OCI-M2 (cell line): ENCODE results near the gene GLT6D1.

Experiments
- DNase-seq: peaks from one replicate; lab custom pipeline; 2025; ENCODE audit not compliant: unreplicated experiment; lab: John Stamatoyannopoulos, UW

GLT6D1 gene

DNA sequence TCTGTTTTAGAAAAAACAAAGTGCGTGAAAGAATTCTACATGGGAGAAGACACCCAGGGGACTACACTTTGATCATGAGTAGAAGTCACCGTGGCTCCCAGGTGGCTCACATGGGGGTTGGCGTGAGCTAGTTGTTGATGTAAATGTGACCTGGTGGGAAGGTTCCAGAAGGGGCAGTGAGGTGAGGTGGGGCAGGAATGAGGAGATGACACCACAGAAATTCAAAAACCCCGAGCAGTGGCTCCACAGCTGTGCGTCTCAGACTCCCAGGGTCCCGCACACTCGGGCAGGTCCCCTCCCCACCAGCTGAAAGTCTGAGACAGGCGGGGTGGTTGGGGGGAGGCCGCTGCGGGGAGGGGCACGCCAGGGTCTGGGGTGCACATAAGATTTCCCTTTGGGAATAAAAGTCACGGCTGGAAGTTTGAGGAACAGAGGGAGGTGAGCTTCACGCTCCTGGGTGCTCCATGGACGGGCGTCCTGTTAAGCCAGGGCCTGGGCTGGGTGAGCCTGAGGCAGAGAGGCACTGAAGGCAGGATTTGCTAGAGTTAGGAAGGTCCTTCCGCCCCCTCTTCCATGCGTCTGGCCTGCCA is 29.9 kb downstream of the GLT6D1 start:
- DNase-seq = no peak

DNA sequence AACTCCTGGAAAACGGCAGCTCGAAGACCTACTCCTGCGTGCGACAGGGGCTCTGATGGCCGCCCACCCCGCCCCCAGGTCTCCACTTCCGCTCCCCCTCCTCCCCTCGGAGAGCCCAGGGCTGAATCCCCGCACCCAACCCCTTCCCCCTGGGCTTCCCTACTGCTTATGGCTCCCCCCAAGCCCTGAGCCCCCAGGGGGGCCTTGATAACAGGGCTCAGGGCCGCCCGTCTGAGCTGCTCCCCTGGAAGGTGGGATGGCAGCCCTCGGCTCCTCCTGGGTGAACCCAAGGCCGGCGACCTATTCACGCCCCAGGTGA is 30.4 kb downstream of the GLT6D1 start:
- DNase-seq = no peak

DNA sequence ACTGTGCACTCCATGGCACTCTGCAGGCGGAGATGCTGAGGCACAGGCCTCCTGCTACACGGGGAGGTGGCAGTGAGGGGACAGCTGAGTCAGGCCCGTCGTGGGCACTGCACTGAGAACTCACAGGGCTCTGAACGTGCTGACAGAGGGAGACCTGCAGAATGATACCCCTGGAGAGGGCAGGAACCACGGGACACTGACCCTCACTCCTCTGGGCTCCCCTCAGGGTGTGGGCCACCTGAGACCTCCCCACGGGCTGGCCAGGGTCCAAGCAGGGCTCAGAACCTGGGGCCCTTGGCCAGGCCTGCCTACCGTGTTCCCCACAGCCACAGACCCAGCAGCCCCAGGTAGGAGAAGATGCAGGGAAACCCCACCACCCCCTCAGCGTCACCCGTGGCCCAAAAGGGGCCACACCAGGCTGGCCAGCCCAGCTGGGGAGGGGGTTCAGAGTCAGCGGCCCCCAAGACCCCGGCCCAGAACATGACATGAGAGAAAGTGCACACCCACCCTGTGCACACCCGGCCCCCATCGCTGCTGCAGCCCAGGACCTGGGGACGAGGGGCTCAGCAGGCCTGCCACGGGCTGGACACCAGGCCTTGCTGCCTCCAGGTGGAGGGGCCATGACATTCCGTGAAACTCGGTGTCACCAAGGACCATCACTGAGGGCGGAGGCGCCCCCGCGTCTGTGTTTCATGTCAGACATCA is 30.9 kb downstream of the GLT6D1 start:
- DNase-seq = no peak

DNA sequence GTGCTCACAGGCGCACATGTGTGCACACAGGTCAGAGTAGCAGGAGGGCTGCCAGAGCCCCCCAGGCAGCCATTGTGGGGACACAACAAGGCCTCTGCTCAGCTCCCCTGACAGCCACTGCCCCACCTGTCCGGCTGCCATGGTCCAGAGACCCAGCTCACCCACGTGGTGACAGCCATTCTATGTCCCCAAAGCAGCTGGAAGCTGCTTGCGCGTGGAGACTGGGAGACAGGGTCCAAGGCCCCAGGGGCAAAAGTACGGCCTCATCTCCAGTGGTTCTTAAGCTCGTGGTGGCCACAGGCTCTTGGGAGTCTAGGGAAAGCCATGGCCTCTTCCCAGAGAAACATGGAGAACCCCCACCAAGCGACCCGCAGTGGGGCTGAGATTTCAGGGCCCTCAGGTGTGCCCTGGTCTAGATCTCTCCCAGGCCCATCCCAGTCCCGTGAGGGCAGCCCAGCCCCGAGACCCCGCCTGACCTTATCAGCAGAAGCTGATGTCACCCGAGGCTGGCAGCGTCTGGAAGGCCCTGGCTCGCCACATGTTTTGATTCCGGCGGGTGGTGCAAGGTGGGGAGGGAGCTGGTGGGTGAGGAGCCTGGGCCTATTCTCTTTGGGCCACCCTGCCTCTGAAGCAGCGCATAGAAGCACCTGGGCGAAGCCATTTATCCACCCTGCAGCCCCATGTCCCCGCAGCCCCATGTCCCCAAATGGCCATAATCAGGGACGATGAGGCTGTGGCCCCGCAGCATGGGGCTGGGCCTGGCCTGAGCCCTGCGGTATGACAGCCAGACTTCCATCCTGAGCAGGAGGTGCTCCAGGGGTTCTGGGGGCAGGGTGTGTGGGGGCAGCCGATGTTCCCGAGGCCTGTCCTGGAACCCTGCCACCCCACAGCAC is 31.7 kb downstream of the GLT6D1 start:
- no peak for DNase-seq

DNA sequence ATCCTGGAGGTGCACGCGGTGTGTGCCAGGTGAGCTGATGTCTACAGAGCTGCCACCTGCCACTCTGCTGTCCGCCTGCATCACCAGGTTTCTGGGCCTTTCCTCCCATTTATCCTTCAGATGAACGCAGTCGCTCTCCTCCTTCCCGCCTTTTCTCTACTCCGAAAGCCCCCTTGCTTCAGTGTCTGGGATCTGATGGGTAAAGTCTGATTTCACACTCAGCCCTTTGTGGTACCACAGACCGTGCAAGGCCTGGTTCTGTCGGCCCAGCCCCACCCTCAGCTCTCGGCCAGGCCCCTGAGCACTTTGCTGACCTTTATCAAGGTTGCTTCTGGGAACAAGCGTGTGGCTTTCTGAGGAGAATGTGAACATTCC is 32.5 kb downstream of the GLT6D1 start:
- no peak for DNase-seq

DNA sequence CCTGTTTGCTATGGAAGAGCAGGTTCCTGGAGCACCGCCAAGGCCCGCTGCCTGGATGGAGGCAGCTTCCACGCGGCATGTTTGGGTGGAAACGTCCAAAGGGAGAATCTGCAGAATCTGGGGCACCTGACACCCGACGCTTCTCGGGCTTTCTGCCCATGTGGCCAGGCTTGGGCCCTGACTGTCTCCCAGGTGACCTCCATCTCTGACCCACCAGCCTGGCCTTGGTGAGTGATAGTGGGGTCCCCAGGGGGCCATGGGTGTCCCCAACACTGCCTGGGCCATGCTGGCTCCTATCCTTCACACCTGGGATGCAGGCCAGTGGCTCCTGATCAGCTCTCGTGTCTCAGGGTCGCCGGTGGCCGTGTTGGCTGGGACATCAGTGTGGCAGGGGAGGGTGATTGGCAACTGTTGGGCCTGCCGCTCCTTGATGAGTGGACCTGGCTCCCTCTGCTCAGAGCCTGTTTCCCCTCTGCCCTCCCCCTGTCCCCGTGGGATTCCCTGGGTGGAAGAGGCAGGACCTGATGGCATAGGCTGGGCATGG is 34.0 kb downstream of the GLT6D1 start:
- no peak for DNase-seq

DNA sequence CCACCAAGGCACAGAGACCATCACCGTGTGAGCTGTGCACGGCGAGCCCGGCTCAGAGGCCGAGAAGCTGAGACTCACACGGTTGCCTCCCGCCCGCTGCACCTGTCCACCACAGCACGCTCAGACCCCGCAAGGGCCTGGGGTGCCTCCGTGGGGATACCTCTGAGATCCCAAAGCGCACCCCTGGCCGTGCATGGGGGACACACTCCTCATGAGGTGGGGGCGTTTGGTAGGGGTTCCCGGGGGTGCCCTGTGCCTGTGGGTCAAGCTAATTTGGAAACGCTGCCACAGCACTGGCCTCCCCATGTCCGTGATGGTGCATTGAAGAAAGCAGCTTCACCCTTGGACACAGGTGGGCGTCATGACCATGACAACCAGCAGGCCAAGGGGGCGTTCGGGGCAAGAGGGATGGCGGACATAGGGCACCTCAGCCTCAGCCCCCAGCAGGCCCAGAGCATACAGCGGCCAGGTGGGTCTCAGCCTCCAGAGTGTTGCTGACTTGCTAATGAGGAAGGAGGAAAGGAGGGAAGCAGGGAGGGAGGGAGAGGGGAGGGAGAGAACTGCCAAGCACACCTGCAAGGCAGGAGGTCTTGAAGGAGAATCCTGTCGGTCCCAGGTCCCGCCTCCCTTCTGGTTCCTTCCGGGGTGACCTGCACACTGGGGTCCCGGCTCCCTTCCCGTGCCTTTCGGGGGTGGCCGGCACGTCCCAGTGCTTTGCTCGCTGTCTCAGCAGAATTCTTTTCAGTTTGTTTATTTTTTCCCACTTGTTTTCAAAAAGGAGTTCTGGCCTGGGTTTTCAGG is 34.7 kb downstream of the GLT6D1 start:
- no peak for DNase-seq

DNA sequence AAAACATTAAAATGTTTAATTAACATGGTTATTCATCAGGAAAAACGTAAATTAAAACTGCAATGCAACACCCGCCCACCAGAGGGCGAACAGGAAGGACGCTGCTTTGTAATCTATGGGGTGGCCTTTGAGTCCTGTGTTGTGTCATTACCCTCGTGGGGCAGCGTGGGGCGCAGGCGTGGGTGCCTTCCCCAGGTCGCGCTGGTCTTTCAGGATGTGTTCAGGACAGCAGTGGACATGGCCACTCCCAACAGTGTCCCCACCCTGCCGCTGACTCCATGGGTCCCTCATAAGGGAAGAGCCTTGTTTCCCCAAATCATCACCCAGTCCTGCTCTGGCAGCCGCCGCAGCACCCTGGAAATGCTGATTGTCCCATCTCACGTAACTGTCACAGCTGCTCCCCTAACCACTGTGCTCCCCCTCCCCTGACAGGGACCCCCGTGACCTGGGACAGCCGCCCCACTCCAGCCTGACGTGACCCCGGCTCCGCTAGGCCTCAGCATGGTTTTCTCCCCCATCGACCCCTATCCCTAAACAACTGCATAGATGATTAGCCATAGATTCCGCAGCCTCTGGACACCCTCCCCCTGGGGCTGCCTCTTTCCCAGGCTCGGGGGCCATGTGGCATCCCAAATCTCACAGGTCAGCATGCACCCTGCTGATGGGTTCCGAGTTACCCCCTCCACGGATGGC is 36.4 kb downstream of the GLT6D1 start:
- no peak for DNase-seq

DNA sequence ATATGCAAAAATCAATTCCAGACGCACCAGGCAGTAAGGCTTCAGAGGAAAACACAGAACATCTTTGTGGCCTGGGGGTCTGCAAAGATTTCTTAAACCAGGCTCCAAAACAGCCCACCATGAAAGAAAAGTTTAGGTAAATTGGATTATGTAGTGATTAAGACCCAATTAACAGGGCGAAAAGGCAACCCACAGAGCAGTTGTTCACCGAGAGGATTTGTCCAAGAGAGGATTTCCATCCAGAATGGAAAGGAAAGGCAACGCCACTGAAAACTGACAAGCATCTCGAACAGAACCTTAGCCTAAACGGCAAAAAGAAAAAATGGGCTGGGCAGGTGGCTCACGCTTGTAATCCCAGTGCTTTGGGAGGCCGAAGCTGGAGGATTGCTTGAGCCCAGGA is 37.4 kb downstream of the GLT6D1 start:
- DNase-seq = no peak

DNA sequence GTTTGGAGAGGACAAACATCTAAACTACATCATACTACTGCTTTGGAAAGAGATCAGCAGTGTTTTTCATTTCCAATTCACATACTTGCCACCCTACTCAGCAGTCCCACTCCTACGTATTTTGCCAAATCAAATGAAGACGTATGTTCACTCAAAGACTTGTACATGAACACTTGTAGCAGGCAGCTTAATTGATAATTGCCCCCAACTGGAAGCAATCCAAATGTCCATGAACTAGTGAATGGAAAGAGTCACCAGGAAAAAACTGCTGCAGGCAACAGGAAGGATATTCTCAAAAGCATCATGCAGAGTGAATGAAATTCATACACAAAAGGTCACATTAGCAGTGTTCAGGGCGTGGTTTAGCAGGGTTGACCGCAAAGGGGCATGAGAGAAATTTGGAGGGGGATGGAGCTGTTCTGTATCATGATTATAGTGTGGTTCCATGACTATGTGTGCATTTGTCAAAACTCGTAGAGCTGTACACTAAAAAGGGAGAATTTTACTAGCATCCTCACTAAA is 39.0 kb downstream of the GLT6D1 start:
- no peak for DNase-seq

DNA sequence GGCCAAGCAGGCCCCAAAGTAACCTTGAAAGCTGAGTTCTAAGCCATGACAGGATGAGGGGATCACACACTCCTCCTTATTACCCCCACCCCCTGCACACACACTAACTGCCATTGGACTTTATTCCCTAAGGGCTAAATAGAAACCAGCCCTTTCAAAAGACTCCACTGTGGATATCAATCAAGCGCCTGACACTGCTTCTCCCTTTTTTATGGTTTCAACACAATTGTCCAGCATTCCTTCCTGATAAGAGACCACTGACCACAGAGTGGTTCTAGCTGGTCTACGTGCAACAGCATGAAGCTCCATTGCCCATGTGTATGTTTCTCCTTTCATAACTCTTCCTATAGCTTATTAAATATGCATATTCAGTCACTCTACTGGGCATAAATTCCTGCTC is 43.1 kb downstream of the GLT6D1 start:
- DNase-seq = no peak

DNA sequence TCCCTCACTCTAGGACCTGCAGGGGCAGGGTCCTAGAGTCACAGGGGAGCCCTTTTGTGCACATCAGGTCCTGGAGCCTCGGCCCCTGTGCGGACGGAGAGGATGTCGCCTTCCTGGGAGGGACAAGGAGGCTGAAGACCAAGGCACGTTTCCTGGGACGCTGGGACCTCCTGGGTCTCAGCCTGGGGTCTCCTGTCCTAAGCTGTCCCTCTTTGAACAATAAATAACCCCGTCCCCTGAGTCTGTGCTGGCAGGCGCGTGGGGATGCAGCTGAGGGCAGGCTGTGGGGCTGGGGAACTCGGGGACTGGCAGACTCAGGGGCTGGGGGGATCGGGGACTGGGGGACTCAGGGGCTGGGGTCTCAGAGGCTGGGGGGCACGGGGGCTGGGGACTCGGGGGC is 46.7 kb downstream of the GLT6D1 start:
- no peak for DNase-seq

DNA sequence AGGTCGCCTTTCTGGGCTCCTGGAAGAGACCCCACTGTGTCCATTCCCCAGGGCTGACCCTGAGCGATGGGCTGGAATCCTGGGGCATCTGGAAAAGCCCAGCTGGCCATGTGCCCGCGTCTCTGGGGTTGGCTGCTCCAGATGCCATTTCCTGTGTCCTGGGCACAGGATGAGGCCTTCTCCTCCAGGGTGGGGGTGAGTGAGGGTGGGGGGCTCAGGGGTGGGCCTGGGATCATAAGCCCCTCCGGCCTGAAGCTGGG is 47.1 kb downstream of the GLT6D1 start:
- DNase-seq = no peak

DNA sequence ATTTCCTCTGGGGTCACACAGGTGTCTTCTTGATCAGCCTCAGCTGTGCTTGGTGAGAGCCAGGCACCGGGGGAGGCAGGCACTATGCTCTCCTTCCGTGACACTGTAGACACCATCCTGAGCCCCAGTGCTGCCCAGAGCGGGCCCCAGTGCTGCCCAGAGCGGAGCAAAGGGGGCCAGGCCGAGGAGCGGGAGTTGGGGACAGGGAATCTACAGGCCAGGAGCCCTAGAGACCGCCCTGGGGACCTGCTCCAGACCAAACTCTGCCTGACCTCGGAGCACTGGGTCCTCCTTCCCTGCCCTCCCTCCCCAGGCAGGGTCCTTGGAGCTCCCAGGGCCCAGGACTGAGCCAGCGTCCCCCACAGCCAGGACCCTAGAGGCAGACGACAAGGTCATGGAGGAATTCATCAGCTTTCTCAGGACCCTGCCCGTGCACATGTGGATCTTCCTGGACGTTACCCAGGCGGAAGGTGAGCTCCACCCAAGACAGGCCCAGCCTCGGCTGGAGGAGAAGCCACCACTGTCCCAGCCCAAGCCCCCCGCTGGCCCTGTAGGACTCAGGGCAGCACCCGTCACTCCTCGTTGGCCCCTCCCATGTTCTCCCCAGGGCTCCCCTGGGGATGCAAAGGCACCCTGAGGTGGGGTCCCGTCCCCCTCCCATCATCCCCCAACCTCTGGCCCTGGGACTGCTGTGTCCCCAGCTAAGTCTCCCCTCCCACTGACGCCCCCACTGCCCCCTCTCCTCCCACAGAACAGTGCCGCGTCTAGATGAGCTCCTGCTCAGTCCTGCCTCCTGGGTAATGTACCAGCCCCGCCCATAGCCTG is 47.6 kb downstream of the GLT6D1 start:
- DNase-seq = no peak

DNA sequence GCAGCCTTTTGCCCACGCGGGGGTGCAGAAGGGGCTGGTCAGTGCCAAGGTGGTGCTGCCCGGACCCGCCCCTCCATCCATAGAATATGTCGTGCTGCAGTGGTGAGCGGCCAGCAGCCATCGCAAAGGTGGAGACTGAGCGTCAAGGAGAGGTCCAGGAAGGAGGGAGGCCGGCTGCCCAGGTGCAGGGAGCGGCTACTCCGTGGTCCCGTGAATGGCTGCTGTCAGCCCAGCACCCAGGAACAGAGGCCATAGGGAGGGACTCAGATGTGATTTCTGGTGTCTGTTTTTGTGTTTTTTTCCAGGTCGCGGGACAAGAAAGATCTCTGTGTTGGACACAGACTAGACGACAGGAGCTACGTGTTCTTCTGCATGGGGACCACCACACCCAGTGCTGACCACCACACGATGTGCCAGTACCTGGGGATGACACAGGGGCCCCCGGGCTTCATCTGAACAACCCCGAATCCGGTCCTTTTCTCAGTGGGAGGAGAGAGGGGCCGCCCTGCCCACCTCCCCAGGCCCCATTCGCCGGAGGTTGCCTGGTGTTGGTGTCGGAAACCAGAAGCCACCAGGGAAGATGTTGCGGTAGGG is 48.8 kb downstream of the GLT6D1 start:
- no peak for DNase-seq

DNA sequence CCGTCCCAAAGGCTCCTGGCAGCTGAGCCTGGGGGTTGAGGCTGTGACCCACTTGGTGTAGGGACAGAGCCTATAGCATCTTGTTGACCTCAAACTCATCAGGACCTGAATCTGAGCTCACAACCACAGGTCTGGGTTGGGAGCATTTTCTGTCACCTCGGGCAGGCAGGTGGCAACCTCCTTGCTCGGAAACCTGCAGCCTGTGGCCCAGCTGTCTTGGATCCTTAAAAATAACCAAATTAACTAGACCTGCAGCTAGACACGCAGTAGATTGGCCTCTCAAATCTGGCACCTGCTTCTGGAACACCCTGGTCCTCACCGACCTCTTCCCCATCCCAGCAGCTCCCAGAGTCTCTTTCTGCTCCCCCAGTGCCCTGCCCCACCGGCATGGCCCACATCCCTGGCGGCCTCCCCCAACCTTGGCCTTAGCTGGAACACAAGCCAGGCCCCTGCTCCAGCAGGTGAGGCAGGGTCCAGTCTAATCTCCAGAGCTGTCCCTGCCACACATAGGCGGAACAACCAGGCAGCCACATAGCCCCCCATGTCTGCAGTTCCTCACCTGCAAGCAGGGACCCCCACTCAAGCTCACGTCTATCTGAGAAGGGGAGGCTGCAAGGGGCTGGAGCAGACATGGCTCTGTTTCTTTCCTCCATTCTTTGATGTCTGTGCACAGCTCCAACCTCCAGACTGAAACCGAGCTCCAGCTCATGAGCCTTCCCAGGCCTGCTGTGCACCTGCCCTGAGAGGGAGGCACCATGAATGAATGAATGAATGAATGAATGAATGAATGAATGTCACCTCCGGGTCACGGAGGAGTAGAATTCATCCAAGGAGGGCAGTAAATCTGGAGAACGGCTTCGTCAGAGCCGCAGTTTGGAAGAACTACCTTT is 49.5 kb downstream of the GLT6D1 start:
- DNase-seq = no peak

DNA sequence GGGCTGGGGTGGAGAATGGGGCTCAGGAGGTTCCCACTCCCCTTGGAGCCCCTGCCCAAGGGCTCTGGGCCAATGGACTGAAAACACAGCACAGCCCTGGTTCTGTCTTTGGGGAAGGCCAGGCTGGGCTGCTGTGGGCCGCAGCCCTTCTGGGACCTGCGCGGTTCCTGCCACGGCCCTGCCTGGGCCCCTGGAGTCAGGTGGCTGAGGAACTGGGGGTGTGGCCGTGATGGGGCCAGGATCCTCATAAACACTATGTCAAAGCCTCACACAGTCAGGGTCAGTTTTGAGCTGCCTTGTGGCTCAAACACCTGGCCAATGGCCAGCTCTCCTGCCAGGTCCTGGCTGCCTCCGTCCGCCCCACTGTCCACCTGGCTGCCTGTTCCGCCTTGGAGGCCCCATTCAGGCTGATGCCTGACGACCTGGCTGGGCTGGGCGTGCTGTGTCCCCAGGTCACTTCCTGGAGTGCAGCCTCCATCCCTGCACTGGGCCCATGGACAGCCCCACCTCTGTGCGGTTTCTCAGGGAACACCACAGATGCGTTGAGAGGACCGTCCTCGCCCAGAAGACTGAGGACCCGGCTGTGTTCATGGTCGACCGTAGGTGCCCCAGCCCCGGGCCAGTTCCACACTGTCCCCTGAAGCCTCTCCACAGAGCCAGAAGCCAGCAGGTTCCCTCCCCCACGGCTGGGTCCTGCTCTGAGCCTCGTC is 50.3 kb downstream of the GLT6D1 start:
- no peak for DNase-seq

DNA sequence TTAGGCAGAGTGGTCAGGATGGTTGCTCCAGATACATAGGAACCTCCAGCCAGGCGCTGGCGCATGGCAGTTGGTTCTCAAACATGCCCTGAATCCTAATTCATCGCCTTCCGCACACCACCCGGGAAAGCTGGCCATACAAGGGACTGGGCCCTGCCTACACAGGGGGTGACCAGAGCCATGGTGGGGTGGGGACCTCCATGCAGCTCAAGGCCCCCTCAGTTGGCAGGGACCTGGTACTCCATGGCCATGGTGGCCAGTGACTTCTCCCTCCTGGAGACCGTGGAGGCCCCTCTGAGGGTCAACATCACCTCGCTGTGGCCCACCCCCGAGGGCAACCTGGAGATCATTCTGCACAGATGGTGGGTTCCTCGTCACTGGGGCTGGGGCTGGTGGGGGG is 51.0 kb downstream of the GLT6D1 start:
- no peak for DNase-seq
